22Rv1 (cell line): ENCODE data around the gene SZT2.

Experiments
- CTCF ChIP-seq: fragments of 450-650 bp; IDR thresholded peaks from 2 replicates; pipeline ENCODE4 v1.5.1; 2017; ENCODE audit warnings: mild to moderate bottlenecking
- ZFX ChIP-seq: fragments of 450-650 bp; IDR thresholded peaks from 2 replicates; pipeline ENCODE4 v1.6.1; 2017; ENCODE audit warnings: antibody characterized with exemption, borderline replicate concordance

DNA sequence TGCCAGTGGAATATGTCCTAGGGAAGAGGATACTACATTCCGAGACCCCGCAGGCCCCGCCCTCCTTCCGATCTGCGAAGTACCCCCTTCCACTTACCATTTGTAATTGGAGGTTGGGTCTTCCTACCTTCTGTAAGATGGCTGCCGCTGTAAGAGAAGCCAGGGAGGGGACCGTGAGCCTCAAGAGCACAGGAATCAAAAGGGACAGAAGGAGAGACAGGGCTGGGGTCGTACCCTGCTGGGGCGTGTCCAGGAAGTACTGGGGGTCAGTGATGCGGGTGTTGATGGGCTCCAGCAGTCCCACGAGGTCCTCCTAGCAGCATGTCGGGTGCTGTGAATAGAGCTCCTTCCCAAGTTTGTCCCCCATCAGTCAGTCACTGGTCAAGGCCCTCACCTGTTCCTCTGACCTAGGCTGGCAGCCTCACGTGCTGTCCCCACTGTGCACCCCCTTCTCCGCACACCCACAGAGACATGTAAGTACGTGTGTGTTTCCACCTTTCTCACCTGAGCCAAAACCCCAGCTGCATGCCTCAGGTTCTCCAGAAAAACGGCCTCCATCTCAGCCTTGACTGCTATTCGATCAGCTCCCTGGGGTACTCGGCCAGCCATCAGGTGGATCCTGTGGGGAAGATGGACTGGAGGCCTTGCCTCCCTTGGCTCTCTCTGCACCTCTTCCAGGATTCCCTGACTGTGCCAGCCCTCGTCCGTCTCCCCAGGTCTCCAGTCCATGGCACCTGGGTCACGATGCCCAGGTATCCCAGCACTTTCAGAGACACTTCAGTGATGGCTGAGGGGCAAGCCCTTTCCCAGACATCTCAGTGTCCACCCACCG, 62.2 kb downstream of the SZT2 start:
- TF ChIP-seq CTCF (no peak), ZFX (no peak)
